ENCODE results near the gene STEAP2.
A peak's percentile ranks its signal among the peaks of the same experiment; 100 is the strongest.

The STEAP2 gene

GRCh38 chr7:90211391-90212148 lies at the start of gene STEAP2:
TSS of gene STEAP2 (plus strand) at chr7:90211740. CDS start at chr7:90225083, 13,343 bp downstream.
- H3K9me3 ChIP-seq (ENCODE audit: control insufficient read depth, low read length) = no peaks in the 10 kb centered on the region
- peak within 1 kb of the TSS; percentile 80 for H3K27ac ChIP-seq
- peak within 1 kb of the TSS; percentile 79 for H3K4me3 ChIP-seq (ENCODE audit: low read depth, low read length)
- H2AFZ ChIP-seq = peak within 1 kb of the TSS; percentile 93
- peak within 1 kb of the TSS; percentile 94 for H3K4me2 ChIP-seq (ENCODE audit: low read length)
- H3K4me1 ChIP-seq = peaks cover 6% of the 10 kb centered on the region
- no peaks in the 10 kb centered on the region for H3K36me3 ChIP-seq (ENCODE audit: control insufficient read depth, insufficient read depth, low read length)
- peak within 1 kb of the TSS; percentile 56 for H3K9ac ChIP-seq
- H3K79me2 ChIP-seq = no peaks in the 10 kb centered on the region
- TF ChIP-seq, protein P1, sequence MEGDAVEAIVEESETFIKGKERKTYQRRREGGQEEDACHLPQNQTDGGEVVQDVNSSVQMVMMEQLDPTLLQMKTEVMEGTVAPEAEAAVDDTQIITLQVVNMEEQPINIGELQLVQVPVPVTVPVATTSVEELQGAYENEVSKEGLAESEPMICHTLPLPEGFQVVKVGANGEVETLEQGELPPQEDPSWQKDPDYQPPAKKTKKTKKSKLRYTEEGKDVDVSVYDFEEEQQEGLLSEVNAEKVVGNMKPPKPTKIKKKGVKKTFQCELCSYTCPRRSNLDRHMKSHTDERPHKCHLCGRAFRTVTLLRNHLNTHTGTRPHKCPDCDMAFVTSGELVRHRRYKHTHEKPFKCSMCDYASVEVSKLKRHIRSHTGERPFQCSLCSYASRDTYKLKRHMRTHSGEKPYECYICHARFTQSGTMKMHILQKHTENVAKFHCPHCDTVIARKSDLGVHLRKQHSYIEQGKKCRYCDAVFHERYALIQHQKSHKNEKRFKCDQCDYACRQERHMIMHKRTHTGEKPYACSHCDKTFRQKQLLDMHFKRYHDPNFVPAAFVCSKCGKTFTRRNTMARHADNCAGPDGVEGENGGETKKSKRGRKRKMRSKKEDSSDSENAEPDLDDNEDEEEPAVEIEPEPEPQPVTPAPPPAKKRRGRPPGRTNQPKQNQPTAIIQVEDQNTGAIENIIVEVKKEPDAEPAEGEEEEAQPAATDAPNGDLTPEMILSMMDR (IDR thresholded peaks at IDR 0.05) = peak; percentile 82
- H3K27me3 ChIP-seq (ENCODE audit: control insufficient read depth, insufficient read depth, low read length) = no peaks in the 10 kb centered on the region

DNA sequence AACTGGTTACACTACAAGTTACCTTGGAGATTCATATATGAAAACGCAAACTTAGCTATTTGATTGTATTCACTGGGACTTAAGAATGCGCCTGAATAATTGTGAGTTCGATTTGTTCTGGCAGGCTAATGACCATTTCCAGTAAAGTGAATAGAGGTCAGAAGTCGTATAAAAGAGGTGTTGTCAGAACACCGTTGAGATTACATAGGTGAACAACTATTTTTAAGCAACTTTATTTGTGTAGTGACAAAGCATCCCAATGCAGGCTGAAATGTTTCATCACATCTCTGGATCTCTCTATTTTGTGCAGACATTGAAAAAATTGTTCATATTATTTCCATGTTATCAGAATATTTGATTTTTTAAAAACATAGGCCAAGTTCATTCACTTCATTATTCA lies 48.0 kb upstream of the STEAP2 start:
- Histone ChIP-seq H3K27ac (no peak overlapping the region), H3K4me1 (no peaks in the 10 kb centered on the region), H2AFZ (no peak overlapping the region), H3K79me2 (no peaks in the 10 kb centered on the region), H3K9me3 (ENCODE audit: control insufficient read depth, low read length) (no peaks in the 10 kb centered on the region), H3K27me3 (ENCODE audit: control insufficient read depth, insufficient read depth, low read length) (no peaks in the 10 kb centered on the region), H3K9ac (no peak overlapping the region), H3K36me3 (ENCODE audit: control insufficient read depth, insufficient read depth, low read length) (no peaks in the 10 kb centered on the region), H3K4me2 (ENCODE audit: low read length) (no peak overlapping the region), H3K4me3 (ENCODE audit: low read depth, low read length) (no peak overlapping the region)
- TF ChIP-seq, protein P1 (IDR thresholded peaks at IDR 0.05) = no peak

- H2AFZ ChIP-seq = no peak overlapping the region
- no peak overlapping the region for H3K4me3 ChIP-seq (ENCODE audit: low read depth, low read length)
- no peak overlapping the region for H3K27ac ChIP-seq
- TF ChIP-seq, protein P1 (IDR thresholded peaks at IDR 0.05) = no peak
- H3K4me1 ChIP-seq = no peaks in the 10 kb centered on the region
- H3K79me2 ChIP-seq = no peaks in the 10 kb centered on the region
- no peak overlapping the region for H3K9ac ChIP-seq
- no peaks in the 10 kb centered on the region for H3K27me3 ChIP-seq (ENCODE audit: control insufficient read depth, insufficient read depth, low read length)
- no peaks in the 10 kb centered on the region for H3K9me3 ChIP-seq (ENCODE audit: control insufficient read depth, low read length)
- H3K36me3 ChIP-seq (ENCODE audit: control insufficient read depth, insufficient read depth, low read length) = no peaks in the 10 kb centered on the region
- no peak overlapping the region for H3K4me2 ChIP-seq (ENCODE audit: low read length)
Measured at GRCh38 chr7:90165724-90166123, 45.8 kb upstream of the STEAP2 start.

DNA sequence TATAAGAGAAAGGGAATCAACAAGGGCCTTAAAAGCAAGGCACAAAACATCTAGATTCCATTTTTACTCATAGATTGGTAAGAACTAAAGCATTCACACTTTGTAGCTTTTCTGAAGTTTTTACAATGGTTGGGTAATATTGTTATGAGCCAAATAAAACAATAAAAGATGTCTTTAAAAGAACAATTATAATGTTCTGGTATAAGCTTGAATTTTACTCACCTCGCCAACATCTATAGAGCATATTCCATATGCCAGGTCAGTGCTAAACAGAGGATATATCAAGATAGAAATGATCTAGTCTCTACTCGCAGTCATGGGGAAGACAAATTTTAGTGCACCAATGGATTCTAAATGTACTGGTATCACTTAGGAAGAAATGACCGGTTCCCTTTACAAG lies 45.4 kb upstream of the STEAP2 start:
- no peak overlapping the region for H3K4me2 ChIP-seq (ENCODE audit: low read length)
- no peaks in the 10 kb centered on the region for H3K36me3 ChIP-seq (ENCODE audit: control insufficient read depth, insufficient read depth, low read length)
- H3K79me2 ChIP-seq = no peaks in the 10 kb centered on the region
- H3K9ac ChIP-seq = no peak overlapping the region
- no peak overlapping the region for H3K27ac ChIP-seq
- no peaks in the 10 kb centered on the region for H3K9me3 ChIP-seq (ENCODE audit: control insufficient read depth, low read length)
- no peaks in the 10 kb centered on the region for H3K4me1 ChIP-seq
- TF ChIP-seq, protein P1 (IDR thresholded peaks at IDR 0.05) = no peak
- no peak overlapping the region for H3K4me3 ChIP-seq (ENCODE audit: low read depth, low read length)
- H2AFZ ChIP-seq = no peak overlapping the region
- no peaks in the 10 kb centered on the region for H3K27me3 ChIP-seq (ENCODE audit: control insufficient read depth, insufficient read depth, low read length)

DNA sequence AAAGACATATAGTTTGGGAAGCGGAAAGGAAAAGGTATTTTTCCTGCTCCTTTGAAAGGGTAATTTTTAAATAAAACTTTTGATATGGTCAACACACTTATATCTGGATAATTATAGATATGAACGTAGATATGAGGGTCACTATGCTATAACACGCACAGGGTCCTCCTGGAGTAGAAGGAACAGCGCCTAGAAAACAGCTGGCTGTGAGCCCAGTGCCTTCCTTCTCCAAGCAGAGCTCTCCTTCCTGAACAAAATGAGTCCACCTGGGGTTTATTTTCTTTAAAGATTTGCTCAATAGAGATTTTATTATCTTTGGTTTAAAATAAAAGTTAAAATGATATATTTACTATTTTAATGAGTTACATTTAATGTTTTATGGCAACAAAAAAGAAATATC lies 44.2 kb upstream of the STEAP2 start:
- Histone ChIP-seq H2AFZ (no peak overlapping the region), H3K79me2 (no peaks in the 10 kb centered on the region), H3K4me2 (ENCODE audit: low read length) (no peak overlapping the region), H3K9me3 (ENCODE audit: control insufficient read depth, low read length) (no peaks in the 10 kb centered on the region), H3K36me3 (ENCODE audit: control insufficient read depth, insufficient read depth, low read length) (no peaks in the 10 kb centered on the region), H3K4me1 (no peaks in the 10 kb centered on the region), H3K27me3 (ENCODE audit: control insufficient read depth, insufficient read depth, low read length) (no peaks in the 10 kb centered on the region), H3K4me3 (ENCODE audit: low read depth, low read length) (no peak overlapping the region), H3K9ac (no peak overlapping the region), H3K27ac (no peak overlapping the region)
- TF ChIP-seq, protein P1 (IDR thresholded peaks at IDR 0.05) = no peak
